HG03139 (cell line): ENCODE results near the gene PGM2L1.
"Not testable (repeated sequence)": the region's sequence is repeated elsewhere in the genome, so short reads cannot be mapped to it uniquely, and the experiment has no call there.

ENCODE experiments used
- ATAC-seq: cut with Tn5 transposase; IDR thresholded peaks from one replicate; pipeline ENCODE4 v1.9.1; 2021; ENCODE audit not compliant: unreplicated experiment

PGM2L1 gene

GRCh38 chr11:74341921-74342320 lies 56.3 kb downstream of the PGM2L1 start:
- ATAC-seq = no peak

- no peak for ATAC-seq
Measured at GRCh38 chr11:74339619-74340018, 58.6 kb downstream of the PGM2L1 start.

GRCh38 chr11:74338963-74339362 lies 59.3 kb downstream of the PGM2L1 start:
- no peak for ATAC-seq

- no peak for ATAC-seq
Measured at GRCh38 chr11:74333193-74333592, 65.0 kb downstream of the PGM2L1 start.

- ATAC-seq = no peak
Measured at GRCh38 chr11:74332291-74332690, 65.9 kb downstream of the PGM2L1 start.

- ATAC-seq = not testable (repeated sequence)
Measured at GRCh38 chr11:74331000-74331399, 67.2 kb downstream of the PGM2L1 start.

- no peak for ATAC-seq
Measured at GRCh38 chr11:74330075-74330858, 68.0 kb downstream of the PGM2L1 start.

- no peak for ATAC-seq
Measured at GRCh38 chr11:74327076-74327475, 71.2 kb downstream of the PGM2L1 start.

- no peak for ATAC-seq
Measured at GRCh38 chr11:74326665-74327064, 71.6 kb downstream of the PGM2L1 start.

- ATAC-seq = no peak
Measured at GRCh38 chr11:74325649-74326645, 72.3 kb downstream of the PGM2L1 start.

GRCh38 chr11:74322667-74323066 lies 75.6 kb downstream of the PGM2L1 start:
- no peak for ATAC-seq

GRCh38 chr11:74321487-74322188 lies 76.6 kb downstream of the PGM2L1 start:
- no peak for ATAC-seq

- ATAC-seq = no peak
Measured at GRCh38 chr11:74320538-74320937, 77.7 kb downstream of the PGM2L1 start.

- no peak for ATAC-seq
Measured at GRCh38 chr11:74319139-74319816, 79.0 kb downstream of the PGM2L1 start.

GRCh38 chr11:74318241-74318932 lies 79.8 kb downstream of the PGM2L1 start:
- ATAC-seq = no peak

- no peak for ATAC-seq
Measured at GRCh38 chr11:74316772-74317505, 81.3 kb downstream of the PGM2L1 start.

GRCh38 chr11:74312326-74312725 lies 85.9 kb downstream of the PGM2L1 start:
- ATAC-seq = no peak

- no peak for ATAC-seq
Measured at GRCh38 chr11:74311352-74311926, 86.8 kb downstream of the PGM2L1 start, which contains the start of gene P4HA3. P4HA3 (minus strand) TSS chr11:74311640; CDS start chr11:74311611, 29 bp downstream.

- ATAC-seq = no peak
Measured at GRCh38 chr11:74310857-74311256, 87.4 kb downstream of the PGM2L1 start.
